Body of pancreas (tissue), 4 donors: ENCODE measurements around the gene IGSF21.

ENCODE experiments used
- POLR2A ChIP-seq, 3 donors: fragments of 450-650 bp; IDR thresholded peaks; one replicate each; pipeline ENCODE4 v1.6.1; 2016; ENCODE audit warnings: antibody characterized with exemption in 3 of 3, mild to moderate bottlenecking in 2 of 3
- TF ChIP-seq, protein P1 (sequence below), 7 experiments: fragments of 450-650 bp in 4 of 7; fragments of 200-600 bp in 3 of 7; sonication (generic) in 3 of 7; IDR thresholded peaks; one replicate each; pipeline ENCODE4 v1.5.1; 2016 to 2019; ENCODE audit warnings: antibody characterized with exemption in 7 of 7

DNA sequence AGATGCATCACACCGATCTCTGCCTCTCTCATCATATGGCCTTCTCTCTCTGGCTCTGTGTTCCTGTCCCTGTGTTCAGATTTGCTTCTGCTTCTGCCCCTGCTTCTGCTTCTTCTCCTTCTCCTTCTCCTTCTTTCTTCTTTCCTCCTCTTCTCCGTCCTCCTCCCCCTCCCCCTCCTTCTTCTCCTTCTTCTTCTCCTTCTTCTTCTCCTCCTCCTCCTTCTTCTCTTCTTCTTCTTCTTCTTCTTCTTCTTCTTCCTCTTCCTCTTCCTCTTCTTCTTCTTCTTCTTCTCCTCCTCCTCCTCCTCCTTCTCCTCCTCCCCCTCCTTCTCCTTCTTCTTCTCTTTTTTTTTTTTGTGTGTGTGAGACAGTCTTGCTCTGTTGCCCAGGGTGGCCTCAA lies 233.2 kb downstream of the IGSF21 start:
- no peak for TF ChIP-seq POLR2A (IDR thresholded peaks at IDR 0.05)
- TF ChIP-seq, protein P1, sequence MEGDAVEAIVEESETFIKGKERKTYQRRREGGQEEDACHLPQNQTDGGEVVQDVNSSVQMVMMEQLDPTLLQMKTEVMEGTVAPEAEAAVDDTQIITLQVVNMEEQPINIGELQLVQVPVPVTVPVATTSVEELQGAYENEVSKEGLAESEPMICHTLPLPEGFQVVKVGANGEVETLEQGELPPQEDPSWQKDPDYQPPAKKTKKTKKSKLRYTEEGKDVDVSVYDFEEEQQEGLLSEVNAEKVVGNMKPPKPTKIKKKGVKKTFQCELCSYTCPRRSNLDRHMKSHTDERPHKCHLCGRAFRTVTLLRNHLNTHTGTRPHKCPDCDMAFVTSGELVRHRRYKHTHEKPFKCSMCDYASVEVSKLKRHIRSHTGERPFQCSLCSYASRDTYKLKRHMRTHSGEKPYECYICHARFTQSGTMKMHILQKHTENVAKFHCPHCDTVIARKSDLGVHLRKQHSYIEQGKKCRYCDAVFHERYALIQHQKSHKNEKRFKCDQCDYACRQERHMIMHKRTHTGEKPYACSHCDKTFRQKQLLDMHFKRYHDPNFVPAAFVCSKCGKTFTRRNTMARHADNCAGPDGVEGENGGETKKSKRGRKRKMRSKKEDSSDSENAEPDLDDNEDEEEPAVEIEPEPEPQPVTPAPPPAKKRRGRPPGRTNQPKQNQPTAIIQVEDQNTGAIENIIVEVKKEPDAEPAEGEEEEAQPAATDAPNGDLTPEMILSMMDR (IDR thresholded peaks at IDR 0.05), result no peak
